GM20000 (cell line): ENCODE measurements around the gene ACKR3.

ENCODE experiments used
- DNase-seq: peaks from one replicate; pipeline ENCODE4 v3.0.0; 2012; ENCODE audit warnings: low spot score
- CTCF ChIP-seq: IDR thresholded peaks from 2 replicates; pipeline ENCODE4 v1.5.1; 2012; ENCODE audit warnings: mild to moderate bottlenecking, control low read depth; ENCODE audit errors: extremely low read depth, missing control alignments

ACKR3 gene

GRCh38 chr2:236568922-236569572 lies 578 bp upstream of the ACKR3 start:
- no peak for DNase-seq
- TF ChIP-seq CTCF: no peak

GRCh38 chr2:236570081-236570868 lies 650 bp downstream of the ACKR3 start:
- TF ChIP-seq CTCF: no peak

GRCh38 chr2:236571145-236571544 lies 1.5 kb downstream of the ACKR3 start:
- no peak for TF ChIP-seq CTCF
- DNase-seq: no peak

More at GRCh38 chr2:236570081-236570868, 650 bp downstream of the ACKR3 start:
- peak; percentile 44 for DNase-seq

GRCh38 chr2:236572482-236572881 lies 2.9 kb downstream of the ACKR3 start:
- DNase-seq: no peak
- TF ChIP-seq CTCF: no peak

GRCh38 chr2:236573066-236573929 lies 3.7 kb downstream of the ACKR3 start:
- no peak for DNase-seq
- no peak for TF ChIP-seq CTCF

- TF ChIP-seq CTCF: no peak
- no peak for DNase-seq
Measured at GRCh38 chr2:236574000-236574399, 4.4 kb downstream of the ACKR3 start.
